Embryonic facial prominence (tissue), 1 donor: ENCODE measurements around the gene PSMB4.
"Not testable (repeated sequence)": the region's sequence is repeated elsewhere in the genome, so short reads cannot be mapped to it uniquely, and the experiment has no call there.

Experiments used
- DNase-seq: peaks from one replicate; pipeline ENCODE4 v3.0.0-alpha.2; 2016; ENCODE audit errors: extremely low spot score

PSMB4 gene

DNA sequence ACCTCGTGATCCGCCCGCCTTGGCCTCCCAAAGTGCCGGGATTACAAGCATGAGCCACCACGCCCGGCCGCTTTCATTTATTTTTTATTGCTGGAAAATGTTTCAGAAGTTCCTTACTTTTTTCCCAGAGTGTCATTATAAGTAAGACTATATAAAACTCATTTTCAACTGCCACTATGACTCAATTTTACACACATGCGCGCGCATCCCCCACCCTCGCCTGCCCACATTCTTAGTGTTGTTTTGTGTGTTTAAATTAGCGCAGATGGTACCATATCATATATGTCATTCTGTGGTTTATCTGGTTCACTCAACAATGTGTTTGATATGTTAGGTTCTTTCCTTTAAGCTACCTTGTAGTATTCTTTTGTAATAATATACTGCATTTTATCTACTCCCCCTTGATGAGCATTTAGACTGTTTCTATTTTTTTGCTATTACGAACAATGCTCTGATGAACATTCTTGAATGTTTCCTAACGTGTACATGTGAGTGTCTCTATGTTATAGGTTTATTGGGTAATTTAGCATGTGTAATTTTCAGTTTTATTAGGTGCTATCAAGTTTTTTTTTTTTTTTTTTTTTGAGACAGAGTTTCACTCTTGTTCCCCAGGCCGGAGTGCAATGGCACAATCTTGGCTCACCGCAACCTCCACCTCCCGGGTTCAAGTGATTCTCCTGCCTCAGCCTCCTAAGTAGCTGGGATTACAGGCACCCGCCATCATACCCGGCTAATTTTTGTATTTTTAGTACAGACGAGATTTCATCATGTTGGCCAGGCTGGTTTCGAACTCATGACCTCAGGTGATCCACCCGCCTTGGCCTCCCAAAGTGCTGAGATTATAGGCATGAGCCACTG lies 8.9 kb upstream of the PSMB4 start:
- DNase-seq, result not testable (repeated sequence)

DNA sequence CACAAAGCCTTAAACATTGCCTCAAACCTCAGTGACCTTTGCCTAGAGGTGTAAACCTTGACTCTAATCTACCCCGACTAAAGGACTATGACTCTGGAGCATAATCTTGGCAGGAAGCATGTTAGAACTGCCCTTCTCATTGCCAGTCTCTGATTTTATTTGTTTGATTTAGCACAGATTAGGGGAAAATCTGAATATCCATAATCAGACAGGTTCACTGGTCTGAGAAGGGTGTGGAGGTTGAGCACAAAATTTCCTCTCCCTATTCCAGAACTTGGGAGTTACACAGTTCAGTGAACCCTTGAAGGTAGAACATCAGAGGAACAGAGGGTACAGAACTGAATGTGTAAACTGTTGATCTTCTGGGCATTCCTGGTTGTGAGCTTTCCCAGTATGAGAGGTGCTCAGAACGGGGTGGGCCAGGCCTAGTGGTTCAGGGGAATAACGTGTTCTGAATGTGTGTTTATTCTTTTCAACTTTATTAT lies 8.3 kb upstream of the PSMB4 start:
- no peak for DNase-seq

DNA sequence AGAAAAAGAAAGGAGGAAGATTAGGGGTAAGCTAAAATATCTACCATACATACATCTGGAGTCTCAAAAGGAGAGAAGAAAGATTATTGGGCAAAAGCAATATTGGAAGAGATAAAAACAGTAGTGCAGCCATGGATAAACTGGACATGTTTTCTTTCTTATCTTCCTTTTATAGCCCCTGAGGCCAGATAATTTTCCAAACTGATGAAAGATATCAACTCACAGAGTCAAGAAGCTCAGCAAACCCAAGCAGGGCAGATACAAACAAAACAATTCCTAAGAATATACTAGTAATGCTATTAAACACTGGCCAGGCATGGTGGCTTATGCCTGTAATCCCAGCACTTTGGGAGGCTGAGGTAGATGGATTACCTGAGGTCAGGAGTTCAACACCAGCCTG lies 5.8 kb upstream of the PSMB4 start:
- no peak for DNase-seq

DNA sequence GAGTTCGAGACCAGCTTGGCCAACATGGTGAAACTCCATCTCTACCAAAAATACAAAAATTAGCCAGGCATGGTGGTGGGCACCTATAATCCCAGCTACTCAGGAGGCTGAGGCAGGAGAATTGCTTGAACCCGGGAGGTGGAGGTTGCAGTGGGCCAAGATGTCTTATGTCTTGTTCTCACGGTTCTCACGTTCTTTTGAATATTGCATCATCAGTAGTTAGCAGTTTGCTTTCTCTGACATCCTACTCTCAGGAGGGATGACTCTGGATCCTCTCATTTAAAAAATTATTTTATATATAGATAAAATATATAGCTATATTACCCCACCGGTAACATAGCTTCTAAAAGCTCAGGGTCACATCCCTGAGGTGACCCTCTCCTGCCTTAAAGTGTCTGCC lies 3.1 kb upstream of the PSMB4 start:
- not testable (repeated sequence) for DNase-seq

DNA sequence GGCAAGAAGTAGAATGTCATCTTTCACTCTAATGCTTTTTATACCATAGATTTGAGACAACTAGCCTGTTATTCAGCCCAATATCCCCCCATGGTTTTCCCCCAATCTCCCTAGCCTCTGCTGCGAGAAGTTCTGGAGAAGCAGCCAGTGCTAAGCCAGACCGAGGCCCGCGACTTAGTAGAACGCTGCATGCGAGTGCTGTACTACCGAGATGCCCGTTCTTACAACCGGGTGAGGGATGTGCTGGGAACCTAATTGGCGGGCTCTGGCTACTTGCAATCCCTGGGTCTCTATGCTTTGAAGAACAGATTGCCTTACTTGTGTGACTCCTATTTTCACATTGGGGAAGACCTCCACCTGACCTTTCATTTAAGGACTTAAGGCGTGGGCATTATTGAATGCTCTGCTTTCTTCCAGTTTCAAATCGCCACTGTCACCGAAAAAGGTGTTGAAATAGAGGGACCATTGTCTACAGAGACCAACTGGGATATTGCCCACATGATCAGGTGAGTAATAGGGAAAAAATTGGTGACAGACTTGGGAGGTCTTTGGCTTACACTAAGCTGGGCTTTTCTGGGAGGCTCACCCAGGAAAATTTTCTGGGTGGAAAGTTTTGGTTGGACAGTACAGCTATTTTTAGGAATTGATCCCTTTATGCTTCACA lies 1.9 kb downstream of the PSMB4 start:
- no peak for DNase-seq

DNA sequence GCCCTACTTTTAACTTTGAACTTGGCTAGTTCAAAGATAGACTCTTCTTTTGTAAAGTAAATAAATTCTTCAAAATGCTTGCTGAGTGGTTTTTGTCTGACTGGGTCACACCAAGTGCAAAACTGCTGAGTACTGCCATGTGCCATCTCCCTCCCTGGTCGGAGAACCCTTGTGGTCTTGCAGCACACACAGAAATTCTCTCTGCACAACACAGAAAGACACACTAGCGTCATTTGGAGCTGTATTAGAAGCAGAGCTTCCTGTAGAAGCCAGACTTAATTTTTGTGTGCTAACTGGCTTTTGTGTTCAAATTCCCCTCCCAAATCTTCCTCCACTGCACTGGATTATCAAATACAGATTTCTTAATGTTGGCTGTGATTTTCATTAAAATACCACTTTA lies 2.5 kb downstream of the PSMB4 start:
- DNase-seq, result no peak

DNA sequence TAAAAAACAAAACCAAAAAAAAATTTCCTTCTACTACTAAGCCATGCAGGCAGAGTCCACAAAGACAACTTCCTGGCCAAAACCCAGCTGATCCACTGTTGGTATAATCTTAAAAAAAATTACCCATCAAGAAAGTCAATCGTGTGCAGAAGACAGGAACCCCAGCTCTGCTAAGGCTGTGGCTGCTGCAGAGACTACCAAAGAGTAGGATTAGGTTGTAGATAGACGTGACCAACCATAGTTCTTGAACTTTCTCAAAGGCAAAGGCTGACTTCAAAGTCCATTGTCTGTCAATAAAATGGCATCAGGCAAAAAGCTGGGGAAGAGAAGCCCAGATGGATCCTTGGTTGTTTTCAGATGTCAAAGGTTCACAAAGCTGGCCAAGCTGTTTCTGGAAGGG lies 3.4 kb downstream of the PSMB4 start:
- DNase-seq, result no peak

DNA sequence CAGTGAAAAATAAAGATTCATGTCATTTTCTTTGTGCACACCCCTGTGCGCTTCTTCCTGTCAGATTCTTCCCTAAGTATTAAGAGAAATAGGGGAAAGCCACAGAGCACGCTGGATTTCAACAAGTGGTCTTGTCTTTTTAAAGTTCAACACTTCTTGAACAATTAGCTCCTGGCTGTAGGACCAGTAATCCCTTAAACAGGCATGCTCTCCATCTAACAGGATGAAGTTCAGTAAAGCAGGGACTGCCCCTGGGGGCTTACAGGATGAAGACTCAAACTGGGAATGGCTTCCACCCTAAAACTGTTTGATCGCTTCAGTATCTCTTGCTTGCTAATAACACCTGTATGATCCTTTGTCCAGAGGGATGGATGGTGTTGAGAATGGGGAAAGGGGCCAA lies 4.2 kb downstream of the PSMB4 start:
- DNase-seq, result no peak

DNA sequence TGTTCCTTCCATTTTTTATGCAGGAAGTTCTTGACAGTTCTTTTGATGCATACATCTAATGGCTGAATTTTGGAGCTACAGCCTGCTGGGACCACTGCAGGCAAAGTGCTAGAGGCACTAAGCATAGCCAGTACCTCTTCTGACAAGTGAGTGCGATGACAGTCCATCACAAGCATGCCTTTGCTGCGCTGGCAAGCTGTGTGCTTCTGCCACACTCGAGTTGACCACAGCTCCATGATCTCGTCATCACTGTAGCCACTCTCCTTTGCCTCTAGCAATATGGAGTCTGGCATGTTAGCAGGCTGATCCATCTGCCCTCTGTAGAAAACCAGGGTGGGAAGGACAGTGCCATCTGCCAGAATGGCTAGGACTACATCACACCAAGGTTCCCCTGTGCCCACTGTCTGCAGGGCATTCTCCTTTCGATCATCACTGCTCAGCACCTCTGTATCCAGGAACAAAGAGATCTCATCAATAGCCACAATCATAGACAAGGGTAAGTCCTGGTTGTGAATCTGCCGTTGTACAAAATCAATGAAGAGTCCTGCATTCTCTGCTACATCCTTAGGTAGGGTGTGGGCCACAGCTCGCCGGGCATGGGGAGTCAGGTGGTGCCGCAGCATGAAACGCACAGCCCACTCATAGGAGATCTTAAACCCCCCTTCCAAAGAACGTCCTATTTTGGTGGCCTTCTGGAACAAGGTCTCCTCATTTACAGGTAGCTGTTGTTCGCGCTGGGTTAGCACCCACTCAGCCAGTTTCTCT lies 6.0 kb downstream of the PSMB4 start:
- DNase-seq, result no peak

DNA sequence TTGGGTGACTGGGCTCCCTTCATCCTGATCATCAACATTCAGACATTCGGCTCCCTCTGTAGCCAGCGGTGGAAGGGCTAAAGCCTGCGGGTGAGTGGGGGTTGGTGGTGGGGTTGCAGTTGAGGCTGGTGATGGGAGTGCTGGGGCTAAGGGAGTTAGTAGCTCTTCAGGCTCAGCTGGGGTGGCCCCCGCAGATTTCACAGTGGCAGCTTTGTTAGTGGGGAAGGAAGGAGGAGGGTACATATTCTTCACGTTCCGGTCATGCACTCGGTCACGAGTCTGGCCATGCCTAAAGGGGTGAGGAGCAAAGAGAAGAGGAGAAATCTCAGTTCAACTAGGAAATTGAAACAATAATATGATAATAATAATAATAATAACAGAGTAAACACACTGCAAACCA lies 6.8 kb downstream of the PSMB4 start:
- no peak for DNase-seq

DNA sequence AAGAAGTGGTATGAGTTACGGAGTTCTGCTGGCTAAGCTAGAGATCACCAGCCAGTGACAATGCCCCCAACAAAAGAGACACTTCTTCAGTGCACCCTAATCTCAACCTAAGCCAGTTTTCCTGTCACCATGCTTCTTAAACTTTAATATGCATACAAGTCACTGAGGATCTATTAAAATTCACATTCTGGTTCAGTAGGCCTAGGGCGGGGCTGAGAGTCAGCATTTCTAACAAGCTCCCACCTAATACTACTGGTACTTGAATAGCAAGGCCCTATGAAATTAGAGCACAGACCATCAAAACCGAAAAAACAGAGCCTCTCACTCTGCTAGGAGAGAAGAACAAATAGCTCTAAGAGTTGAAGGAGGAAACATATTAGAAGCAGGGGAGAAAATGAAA lies 7.9 kb downstream of the PSMB4 start:
- no peak for DNase-seq

DNA sequence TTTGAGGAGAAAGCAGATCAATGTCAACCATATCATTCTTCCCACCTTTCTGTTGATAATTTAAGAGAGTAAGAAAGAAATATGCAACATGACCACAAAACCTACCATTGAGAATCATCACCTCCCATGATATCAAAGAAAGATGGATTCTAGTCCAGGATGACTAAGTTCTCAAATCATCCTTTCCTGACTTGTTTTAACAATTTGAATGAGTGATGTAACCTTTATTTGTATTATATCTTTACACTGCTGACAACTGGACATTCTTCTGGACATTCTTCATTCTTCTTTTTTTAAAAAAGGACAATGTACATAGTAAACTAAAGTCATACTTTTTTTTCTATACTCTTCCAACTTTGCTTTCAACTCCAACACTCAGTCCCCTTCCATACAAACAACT lies 9.5 kb downstream of the PSMB4 start:
- DNase-seq, result no peak

DNA sequence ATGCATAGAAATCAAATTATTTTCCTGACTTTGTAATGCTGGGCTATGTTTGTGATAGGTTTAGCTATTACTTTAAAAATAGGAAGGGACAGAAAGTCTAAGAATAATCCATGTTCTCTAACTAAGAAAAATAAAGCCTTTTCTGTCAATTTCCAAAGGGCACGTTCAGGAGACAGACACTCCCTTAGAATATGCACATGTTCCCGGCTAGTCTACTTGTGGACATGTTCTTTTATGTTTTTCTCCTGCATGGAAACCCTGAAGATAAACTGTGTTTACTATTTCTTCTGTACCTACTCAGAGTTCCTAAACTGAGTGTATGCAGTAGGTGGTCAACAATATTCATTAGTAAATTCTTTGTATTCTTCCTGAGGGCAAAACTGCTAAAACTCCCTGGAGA lies 12.5 kb downstream of the PSMB4 start:
- no peak for DNase-seq

DNA sequence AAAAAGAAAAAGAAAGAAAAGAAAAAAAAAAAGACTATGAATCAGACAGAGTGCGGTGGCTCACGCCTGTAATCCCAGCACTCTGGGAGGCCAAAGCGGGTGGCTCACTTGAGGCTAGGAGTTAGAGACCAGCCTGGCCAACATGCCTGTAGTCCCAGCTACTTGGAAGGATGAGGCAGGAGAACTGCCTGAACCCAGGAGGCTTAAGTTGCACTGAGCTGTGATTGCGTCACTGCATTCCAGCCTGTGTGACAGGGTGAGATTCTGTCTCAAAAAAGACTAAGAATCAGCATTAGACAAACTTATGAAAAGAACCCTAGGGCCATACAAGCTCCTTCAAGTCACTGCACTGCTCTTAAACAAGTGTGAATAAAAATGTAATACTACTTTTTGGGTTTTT lies 16.9 kb downstream of the PSMB4 start:
- no peak for DNase-seq

DNA sequence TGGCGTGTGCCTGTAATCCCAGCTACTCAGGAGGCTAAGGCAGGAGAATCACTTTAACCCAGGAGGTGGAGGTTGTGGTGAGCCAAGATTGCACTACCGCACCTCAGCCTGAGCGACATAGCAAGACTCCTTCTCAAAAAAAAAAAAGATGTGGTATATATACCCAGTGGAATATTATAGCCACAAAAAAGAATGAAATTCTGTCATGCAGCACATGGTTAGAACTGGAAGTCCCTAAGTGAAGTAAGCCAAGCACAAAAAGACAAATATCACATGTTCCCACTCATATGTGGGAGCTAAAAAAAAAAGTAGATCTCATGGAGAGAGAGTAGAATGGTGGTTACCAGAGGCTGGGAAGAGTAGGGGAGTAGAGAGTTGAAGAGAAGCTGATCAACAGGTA lies 18.7 kb downstream of the PSMB4 start:
- DNase-seq, result no peak

DNA sequence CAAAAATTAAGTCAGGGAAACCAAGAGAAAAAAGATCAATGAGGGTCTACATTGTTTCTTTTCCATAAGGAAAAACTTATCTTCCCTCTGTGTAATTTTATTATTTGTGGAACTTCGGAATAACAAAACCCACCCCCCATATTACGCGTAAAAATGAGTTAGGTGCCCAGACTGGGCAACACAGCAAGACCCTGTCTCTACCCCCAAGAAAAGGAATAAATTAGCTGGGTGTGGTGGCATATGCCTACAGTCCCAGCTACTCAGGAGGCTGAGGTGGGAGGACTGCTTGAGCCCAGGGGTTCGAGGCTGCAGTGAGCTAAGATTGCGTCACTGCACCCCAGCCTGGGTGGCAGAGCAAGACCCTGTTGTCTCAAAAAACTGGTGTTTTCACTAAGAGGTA lies 20.4 kb downstream of the PSMB4 start:
- no peak for DNase-seq

DNA sequence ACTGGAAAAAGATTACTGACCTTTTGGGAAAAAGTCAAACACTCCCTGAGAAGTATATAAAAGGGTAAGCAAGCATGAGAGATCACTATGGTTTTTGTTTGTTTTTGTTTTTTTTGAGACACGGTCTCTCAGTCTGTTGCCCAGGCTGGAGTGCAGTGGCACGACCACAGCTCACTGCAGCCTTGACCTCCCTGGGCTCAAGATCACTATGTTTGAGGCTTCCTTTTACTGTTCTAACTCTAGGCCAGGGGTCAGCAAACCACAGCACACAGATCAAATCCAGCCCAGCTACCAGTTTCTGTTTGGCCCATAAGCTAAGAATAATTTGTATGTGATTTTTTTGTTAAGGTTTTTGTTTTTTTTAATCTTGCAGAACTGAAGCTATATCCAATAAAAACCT lies 25.7 kb downstream of the PSMB4 start:
- DNase-seq, result no peak

DNA sequence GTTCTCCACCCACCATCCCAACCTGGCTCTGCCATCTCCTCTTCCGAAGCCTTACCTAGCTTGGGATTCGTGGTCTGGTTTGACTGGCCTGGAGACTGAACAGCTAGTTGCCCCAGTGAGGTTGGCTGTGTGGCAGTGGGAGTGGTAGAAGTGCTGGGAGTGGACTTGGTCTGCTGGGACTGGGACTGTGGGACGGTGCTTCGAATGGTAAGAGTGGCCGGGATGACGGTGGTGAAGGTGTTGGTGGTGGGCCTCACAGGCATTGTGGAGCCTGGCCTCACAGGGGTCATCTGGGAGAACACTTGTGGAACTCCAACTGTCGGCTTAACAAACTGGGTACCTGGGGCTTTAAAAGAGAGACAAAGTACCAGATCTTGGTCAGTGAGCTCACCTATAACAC lies 28.7 kb downstream of the PSMB4 start:
- no peak for DNase-seq

DNA sequence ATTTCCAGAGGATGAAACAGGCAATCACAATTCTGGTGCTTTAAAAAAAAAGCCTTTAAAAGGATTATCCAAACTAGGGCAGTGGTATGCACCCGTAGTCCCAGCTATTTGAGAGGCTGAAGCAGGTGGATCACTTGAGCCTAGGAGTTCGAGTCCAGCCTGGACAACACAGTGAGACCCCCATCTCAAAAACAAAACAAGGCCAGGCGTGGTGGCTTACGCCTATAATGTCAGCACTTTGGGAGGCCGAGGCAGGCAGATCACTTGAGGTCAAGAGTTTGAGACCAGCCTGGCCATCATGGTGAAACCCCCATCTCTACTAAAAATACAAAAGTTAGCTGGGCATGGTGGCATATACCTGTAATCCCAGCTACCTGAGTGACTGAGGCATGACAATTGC lies 34.5 kb downstream of the PSMB4 start:
- not testable (repeated sequence) for DNase-seq

DNA sequence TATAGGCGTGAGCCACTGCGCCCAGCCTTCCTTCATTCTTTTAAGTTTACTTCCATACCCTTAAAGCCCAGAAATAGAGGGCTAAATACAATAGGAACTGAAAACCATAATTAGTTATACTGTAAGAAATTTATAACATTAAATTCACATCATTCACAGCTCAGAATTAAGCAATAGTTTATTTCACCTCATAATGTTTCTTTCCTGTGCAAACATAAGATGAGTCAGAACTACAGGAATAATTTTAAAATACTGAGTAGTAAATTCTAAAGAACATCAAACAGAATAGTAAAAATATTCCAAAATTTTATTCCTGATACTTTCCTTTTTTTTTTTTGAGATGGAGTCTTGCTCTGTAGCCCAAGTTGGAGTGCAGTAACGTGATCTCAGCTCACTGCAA lies 35.8 kb downstream of the PSMB4 start:
- no peak for DNase-seq

DNA sequence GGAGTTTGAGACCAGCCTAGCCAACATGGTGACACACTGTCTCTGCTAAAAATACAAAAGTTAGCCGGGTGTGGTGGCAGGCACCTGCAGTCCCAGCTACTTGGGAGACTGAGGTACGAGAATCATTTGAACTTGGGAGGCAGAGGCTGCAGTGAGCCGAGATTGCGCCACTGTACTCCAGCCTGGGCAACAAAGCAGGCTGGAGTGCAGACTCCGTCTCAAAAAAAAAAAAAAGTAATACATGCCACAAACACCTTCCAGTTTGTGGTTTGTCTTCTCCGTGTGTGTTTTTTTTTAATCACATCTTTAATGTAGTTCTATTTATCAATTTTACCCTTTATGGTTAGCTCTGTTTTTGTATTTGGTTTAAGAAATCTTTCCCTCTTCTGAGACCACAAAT lies 37.6 kb downstream of the PSMB4 start:
- no peak for DNase-seq

DNA sequence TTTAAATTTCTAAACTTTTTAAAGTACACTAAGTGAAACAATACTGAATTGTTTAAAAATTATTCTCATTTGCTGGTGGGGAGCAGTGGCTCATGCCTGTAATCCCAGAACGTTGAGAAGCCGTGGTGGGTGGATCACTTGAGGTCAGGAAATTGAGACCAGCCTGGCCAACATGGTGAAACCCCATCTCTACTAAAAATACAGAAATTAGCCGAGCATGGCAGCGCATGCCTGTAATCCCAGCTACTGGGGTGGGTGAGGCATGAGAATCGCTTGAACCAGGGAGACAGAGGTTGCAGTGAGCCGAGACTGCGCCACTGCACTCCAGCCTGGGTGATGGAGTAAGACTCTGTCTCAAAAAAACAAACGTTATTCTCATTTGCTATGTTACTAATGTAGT lies 38.0 kb downstream of the PSMB4 start:
- not testable (repeated sequence) for DNase-seq
